SK-N-SH treated with all-trans-retinoic acid at 6 μM for 48 hours (cell line): ENCODE measurements around the gene DHRS3.

ENCODE experiments used
- ARNTL ChIP-seq: fragments of 450-650 bp; formaldehyde crosslinking; IDR thresholded peaks from 2 replicates; pipeline ENCODE4 v1.5.0; 2020; ENCODE audit warnings: low read depth, mild to moderate bottlenecking, moderate library complexity, borderline replicate concordance
- ESRRG ChIP-seq: fragments of 250-450 bp; sonication (Bioruptor Pico); IDR thresholded peaks from 2 replicates; pipeline ENCODE4 v1.6.1; 2021; ENCODE audit warnings: mild to moderate bottlenecking
- GLIS3 ChIP-seq: fragments of 250-450 bp; sonication (Bioruptor Pico); IDR thresholded peaks from 2 replicates; pipeline ENCODE4 v1.5.0; 2020; ENCODE audit warnings: mild to moderate bottlenecking, moderate library complexity
- OSR1 ChIP-seq: fragments of 250-450 bp; sonication (Bioruptor Pico); IDR thresholded peaks from 2 replicates; pipeline ENCODE4 v1.8.0; 2022; ENCODE audit warnings: moderate library complexity, mild to moderate bottlenecking, inconsistent platforms
- PPARA ChIP-seq: fragments of 250-450 bp; sonication (Bioruptor Pico); IDR thresholded peaks from 2 replicates; pipeline ENCODE4 v1.5.0; 2020; ENCODE audit warnings: mild to moderate bottlenecking, borderline replicate concordance
- TCF4 ChIP-seq: fragments of 250-450 bp; sonication (Bioruptor Pico); IDR thresholded peaks from 2 replicates; pipeline ENCODE4 v1.8.0; 2021; ENCODE audit warnings: mild to moderate bottlenecking, moderate library complexity, borderline replicate concordance
- TOX ChIP-seq: fragments of 250-450 bp; sonication (Bioruptor Pico); IDR thresholded peaks from 2 replicates; pipeline ENCODE4 v1.8.0; 2021; ENCODE audit warnings: mild to moderate bottlenecking, moderate library complexity, borderline replicate concordance
- ZNF8 ChIP-seq: fragments of 450-650 bp; formaldehyde crosslinking; IDR thresholded peaks from 2 replicates; pipeline ENCODE4 v1.5.0; 2020; ENCODE audit warnings: mild to moderate bottlenecking, moderate library complexity
- TF ChIP-seq, protein P1 (sequence below): fragments of 250-450 bp; sonication (Bioruptor Pico); IDR thresholded peaks from 2 replicates; pipeline ENCODE4 v1.8.0; 2020; ENCODE audit warnings: mild to moderate bottlenecking, moderate library complexity, borderline replicate concordance
- TF ChIP-seq, protein P2 (sequence below): fragments of 250-450 bp; sonication (Bioruptor Pico); IDR thresholded peaks from 2 replicates; pipeline ENCODE4 v1.5.1; 2021; ENCODE audit warnings: mild to moderate bottlenecking, moderate library complexity
- TF ChIP-seq, protein P3 (sequence below): fragments of 250-450 bp; sonication (Bioruptor Pico); IDR thresholded peaks from 2 replicates; pipeline ENCODE4 v1.5.1; 2020; ENCODE audit warnings: low read depth, mild to moderate bottlenecking, moderate library complexity

DNA sequence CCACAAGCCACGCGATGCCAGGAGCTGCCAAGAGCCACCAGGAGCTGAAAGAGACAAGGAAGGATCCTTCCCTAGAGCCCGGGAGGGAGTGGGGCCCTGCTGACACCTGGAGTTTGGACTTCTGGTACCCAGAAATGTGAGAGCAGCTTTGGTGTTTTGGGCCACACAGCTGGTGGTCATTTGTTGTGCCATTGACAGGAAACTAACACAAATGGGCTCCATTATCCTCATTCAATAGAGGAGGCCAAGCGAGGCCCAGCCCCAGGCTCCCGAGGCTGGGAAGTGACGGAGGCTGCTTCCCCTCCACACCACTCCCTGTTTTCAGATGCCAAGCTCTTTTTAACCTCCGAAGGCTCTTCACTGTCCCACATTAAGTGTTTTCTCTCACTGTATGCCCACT is 25.5 kb downstream of the DHRS3 start:
- no peak for TF ChIP-seq TOX (CRISPR knock-in tag)
- TF ChIP-seq ZNF8 (CRISPR knock-in tag) = no peak
- TF ChIP-seq, protein P1, sequence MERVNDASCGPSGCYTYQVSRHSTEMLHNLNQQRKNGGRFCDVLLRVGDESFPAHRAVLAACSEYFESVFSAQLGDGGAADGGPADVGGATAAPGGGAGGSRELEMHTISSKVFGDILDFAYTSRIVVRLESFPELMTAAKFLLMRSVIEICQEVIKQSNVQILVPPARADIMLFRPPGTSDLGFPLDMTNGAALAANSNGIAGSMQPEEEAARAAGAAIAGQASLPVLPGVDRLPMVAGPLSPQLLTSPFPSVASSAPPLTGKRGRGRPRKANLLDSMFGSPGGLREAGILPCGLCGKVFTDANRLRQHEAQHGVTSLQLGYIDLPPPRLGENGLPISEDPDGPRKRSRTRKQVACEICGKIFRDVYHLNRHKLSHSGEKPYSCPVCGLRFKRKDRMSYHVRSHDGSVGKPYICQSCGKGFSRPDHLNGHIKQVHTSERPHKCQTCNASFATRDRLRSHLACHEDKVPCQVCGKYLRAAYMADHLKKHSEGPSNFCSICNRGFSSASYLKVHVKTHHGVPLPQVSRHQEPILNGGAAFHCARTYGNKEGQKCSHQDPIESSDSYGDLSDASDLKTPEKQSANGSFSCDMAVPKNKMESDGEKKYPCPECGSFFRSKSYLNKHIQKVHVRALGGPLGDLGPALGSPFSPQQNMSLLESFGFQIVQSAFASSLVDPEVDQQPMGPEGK (CRISPR knock-in tag) = no peak
- no peak for TF ChIP-seq OSR1 (CRISPR knock-in tag)
- TF ChIP-seq PPARA (CRISPR knock-in tag) = no peak
- no peak for TF ChIP-seq TCF4 (CRISPR knock-in tag)
- TF ChIP-seq, protein P2, sequence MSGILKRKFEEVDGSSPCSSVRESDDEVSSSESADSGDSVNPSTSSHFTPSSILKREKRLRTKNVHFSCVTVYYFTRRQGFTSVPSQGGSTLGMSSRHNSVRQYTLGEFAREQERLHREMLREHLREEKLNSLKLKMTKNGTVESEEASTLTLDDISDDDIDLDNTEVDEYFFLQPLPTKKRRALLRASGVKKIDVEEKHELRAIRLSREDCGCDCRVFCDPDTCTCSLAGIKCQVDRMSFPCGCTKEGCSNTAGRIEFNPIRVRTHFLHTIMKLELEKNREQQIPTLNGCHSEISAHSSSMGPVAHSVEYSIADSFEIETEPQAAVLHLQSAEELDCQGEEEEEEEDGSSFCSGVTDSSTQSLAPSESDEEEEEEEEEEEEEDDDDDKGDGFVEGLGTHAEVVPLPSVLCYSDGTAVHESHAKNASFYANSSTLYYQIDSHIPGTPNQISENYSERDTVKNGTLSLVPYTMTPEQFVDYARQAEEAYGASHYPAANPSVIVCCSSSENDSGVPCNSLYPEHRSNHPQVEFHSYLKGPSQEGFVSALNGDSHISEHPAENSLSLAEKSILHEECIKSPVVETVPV (CRISPR knock-in tag) = no peak
- no peak for TF ChIP-seq GLIS3 (CRISPR knock-in tag)
- no peak for TF ChIP-seq ESRRG
- TF ChIP-seq, protein P3, sequence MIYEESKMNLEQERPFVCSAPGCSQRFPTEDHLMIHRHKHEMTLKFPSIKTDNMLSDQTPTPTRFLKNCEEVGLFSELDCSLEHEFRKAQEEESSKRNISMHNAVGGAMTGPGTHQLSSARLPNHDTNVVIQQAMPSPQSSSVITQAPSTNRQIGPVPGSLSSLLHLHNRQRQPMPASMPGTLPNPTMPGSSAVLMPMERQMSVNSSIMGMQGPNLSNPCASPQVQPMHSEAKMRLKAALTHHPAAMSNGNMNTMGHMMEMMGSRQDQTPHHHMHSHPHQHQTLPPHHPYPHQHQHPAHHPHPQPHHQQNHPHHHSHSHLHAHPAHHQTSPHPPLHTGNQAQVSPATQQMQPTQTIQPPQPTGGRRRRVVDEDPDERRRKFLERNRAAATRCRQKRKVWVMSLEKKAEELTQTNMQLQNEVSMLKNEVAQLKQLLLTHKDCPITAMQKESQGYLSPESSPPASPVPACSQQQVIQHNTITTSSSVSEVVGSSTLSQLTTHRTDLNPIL (CRISPR knock-in tag) = no peak
- no peak for TF ChIP-seq ARNTL
